GM08714 (cell line): ENCODE measurements around the gene ELAPOR1.
A peak's percentile ranks its signal among the peaks of the same experiment; 100 is the strongest.

Experiments
- H3K4me3 ChIP-seq: fragments of 200-500 bp; sonication (Bioruptor generic); 2 replicates; pipeline ENCODE4 v1.5.1; 2014; ENCODE audit warnings: mild to moderate bottlenecking, low read length, inconsistent platforms
- ZNF274 ChIP-seq: IDR thresholded peaks from 2 replicates; pipeline ENCODE4 v1.6.1; 2012; ENCODE audit warnings: mild to moderate bottlenecking, low read depth, low read length

Gene ELAPOR1

GRCh38 chr1:109112056-109112651 is 1.8 kb upstream of the ELAPOR1 start:
- TF ChIP-seq ZNF274 = no peak
- no peak overlapping the region for H3K4me3 ChIP-seq

GRCh38 chr1:109112652-109113285 is 1.1 kb upstream of the ELAPOR1 start:
- no peak overlapping the region for H3K4me3 ChIP-seq
- no peak for TF ChIP-seq ZNF274

- H3K4me3 ChIP-seq = no peak overlapping the region; the same call in 1 of the 2 replicates
Observed at GRCh38 chr1:109114342-109114674, 393 bp downstream of the ELAPOR1 start.

GRCh38 chr1:109115685-109116084 is 1.8 kb downstream of the ELAPOR1 start:
- no peak overlapping the region for H3K4me3 ChIP-seq
- no peak for TF ChIP-seq ZNF274

More at GRCh38 chr1:109114342-109114674, 393 bp downstream of the ELAPOR1 start:
- no peak for TF ChIP-seq ZNF274

GRCh38 chr1:109116286-109116685 is 2.4 kb downstream of the ELAPOR1 start:
- no peak for TF ChIP-seq ZNF274

GRCh38 chr1:109118089-109118488 is 4.2 kb downstream of the ELAPOR1 start:
- no peak overlapping the region for H3K4me3 ChIP-seq
- TF ChIP-seq ZNF274 = no peak

More at GRCh38 chr1:109116286-109116685, 2.4 kb downstream of the ELAPOR1 start:
- H3K4me3 ChIP-seq = no peak overlapping the region

GRCh38 chr1:109120356-109120755 is 6.4 kb downstream of the ELAPOR1 start:
- H3K4me3 ChIP-seq = no peak overlapping the region
- TF ChIP-seq ZNF274 = no peak

GRCh38 chr1:109131059-109131458 is 17.1 kb downstream of the ELAPOR1 start:
- TF ChIP-seq ZNF274 = no peak

GRCh38 chr1:109131800-109132199 is 17.9 kb downstream of the ELAPOR1 start:
- TF ChIP-seq ZNF274 = no peak
- H3K4me3 ChIP-seq = no peak overlapping the region

More at GRCh38 chr1:109131059-109131458, 17.1 kb downstream of the ELAPOR1 start:
- H3K4me3 ChIP-seq = no peak overlapping the region

GRCh38 chr1:109133002-109133706 is 19.2 kb downstream of the ELAPOR1 start:
- H3K4me3 ChIP-seq = no peak overlapping the region
- TF ChIP-seq ZNF274 = no peak

GRCh38 chr1:109133815-109134214 is 19.9 kb downstream of the ELAPOR1 start:
- TF ChIP-seq ZNF274 = no peak
- H3K4me3 ChIP-seq = no peak overlapping the region; the same call in 1 of the 2 replicates

- H3K4me3 ChIP-seq = peak overlapping the region; percentile 8; the same call in 1 of the 2 replicates
- TF ChIP-seq ZNF274 = no peak
Observed at GRCh38 chr1:109134423-109134822, 20.5 kb downstream of the ELAPOR1 start.

- no peak overlapping the region for H3K4me3 ChIP-seq
- no peak for TF ChIP-seq ZNF274
Observed at GRCh38 chr1:109135940-109136339, 22.0 kb downstream of the ELAPOR1 start.

- H3K4me3 ChIP-seq = no peak overlapping the region
- TF ChIP-seq ZNF274 = no peak
Observed at GRCh38 chr1:109136766-109137165, 22.9 kb downstream of the ELAPOR1 start.

GRCh38 chr1:109137958-109138357 is 24.0 kb downstream of the ELAPOR1 start:
- H3K4me3 ChIP-seq = no peak overlapping the region
- no peak for TF ChIP-seq ZNF274
